SK-N-DZ (cell line): ENCODE measurements around the gene C19orf33. TPM values are rescaled to one million over a fixed set of nuclear protein-coding genes. Genes with fewer than 3 reads are reported as not detected.
"Not testable (repeated sequence)": the region's sequence is repeated elsewhere in the genome, so short reads cannot be mapped to it uniquely, and the experiment has no call there.

Experiments used
- DNase-seq: peaks from one replicate; pipeline ENCODE4 v3.0.0-alpha.2; 2015; ENCODE audit warnings: low spot score
- polyA plus RNA-seq, 2 experiments: library from polyadenylated mRNA; depleted of rRNA; stranded (reverse); fragments of >200 nt; gene quantifications; 2 replicates each; pipeline ENCODE4 v1.2.3, GENCODE V29; 2014

C19orf33 gene
- polyA plus RNA-seq (2014; cell fraction: cytosol; rRNA removed), result not detected in 2 replicates
- polyA plus RNA-seq (2014; cell fraction: nucleus; rRNA removed), result not detected in 2 replicates

DNA sequence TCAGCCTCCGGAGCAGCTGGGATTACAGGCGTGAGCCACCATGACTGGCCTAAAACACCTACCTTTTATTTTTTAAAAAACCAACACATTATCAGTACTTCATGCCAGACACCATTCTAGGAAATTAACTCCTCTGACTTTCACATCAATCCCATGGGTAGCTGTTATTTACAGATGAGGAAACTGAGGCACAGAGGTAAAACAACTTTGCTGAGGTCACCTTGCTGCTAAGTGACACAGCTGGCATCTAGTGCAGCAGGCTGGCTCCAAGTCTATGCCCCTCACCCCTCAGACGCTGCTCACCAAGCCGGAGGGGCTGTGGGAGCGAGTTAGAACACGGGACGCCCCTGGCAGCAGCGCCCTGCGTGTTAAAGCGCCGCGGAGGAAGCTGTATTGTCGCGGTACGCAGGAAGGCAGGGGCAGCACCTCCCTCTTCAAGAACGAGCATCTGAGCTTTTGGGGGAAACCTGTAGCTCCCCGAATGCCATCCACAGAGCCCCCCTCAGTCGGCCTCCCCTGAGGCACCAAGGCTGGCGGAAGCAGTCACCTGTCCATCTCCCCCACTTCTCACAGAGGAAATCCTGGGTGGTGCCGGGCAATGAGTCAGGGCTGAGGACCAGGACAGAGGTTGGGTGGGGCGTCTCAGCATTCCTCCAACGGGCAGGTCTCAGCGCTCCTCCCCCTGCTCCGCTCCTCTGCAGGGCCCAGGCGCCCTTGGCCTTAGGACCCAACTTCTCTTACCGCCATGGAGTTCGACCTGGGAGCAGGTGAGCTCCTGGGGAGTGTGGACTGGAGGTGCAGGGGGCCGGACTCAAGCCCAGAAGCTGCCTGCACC, at the start of gene C19orf33:
Gene C19orf33, plus strand, starts transcription at position 735 of the 835 bp plus-strand sequence. Its CDS starts 11 bp downstream, at position 746.
- no peak for DNase-seq

DNA sequence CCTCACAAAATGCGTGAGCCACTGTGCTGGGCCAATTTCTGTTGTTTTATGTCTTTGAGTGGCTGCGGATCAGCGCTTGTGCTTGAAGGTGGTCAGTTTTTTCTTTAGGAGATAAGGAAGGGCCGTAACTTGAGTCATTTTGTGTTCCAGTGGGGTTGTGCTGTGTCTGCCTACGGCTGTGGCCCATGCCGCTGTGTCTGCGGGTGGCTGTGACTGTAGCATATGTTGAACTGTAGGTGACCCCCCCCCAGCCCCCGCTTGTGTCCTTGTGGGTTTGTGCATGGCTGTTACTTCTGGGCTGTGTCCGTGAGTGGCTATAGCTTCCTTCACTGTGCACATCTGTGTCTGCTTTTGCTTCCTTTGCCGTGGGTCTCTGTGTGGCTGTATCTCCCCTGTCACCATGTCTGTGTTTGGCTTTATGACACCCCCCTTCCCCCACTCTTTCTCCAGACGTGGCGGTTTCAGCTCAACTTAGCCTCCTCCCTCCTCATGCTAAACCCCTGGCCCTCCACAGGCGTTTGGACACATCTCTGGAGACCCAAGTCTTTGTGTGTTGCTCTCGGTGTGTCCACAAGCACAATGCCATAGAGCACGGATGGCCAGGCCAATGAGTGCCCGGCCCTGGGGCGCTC, 48.6 kb upstream of the C19orf33 start:
- peak; percentile 39 for DNase-seq

GRCh38 chr19:38261942-38262341, 42.1 kb upstream of the C19orf33 start:
- not testable (repeated sequence) for DNase-seq

- no peak for DNase-seq
These were observed 41.3 kb upstream of the C19orf33 start for GRCh38 chr19:38262585-38263268.

- DNase-seq, result no peak
These were observed 40.2 kb upstream of the C19orf33 start for GRCh38 chr19:38263689-38264485.

DNA sequence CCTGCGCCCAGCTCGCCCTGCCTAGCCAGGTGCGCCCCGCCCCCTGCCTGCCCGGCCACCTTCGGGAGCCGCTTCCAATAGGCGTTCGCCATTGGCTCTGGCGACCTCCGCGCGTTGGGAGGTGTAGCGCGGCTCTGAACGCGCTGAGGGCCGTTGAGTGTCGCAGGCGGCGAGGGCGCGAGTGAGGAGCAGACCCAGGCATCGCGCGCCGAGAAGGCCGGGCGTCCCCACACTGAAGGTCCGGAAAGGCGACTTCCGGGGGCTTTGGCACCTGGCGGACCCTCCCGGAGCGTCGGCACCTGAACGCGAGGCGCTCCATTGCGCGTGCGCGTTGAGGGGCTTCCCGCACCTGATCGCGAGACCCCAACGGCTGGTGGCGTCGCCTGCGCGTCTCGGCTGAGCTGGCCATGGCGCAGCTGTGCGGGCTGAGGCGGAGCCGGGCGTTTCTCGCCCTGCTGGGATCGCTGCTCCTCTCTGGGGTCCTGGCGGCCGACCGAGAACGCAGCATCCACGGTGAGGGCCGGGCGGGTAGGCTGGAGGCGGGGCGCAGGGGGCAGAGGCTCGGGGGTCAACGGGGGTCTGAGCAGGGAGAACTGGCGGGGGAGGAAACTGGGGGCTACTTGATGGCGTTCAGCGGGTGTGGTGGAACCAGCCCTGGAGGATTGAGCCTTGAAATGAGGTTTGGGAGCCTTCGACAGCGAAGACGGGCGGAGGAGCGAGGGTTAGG, 39.4 kb upstream of the C19orf33 start, which contains the start of gene SPINT2:
Gene SPINT2, plus strand, starts transcription at position 88 of the 727 bp plus-strand sequence. Its CDS starts 320 bp downstream, at position 408.
- peak; percentile 36 for DNase-seq

DNA sequence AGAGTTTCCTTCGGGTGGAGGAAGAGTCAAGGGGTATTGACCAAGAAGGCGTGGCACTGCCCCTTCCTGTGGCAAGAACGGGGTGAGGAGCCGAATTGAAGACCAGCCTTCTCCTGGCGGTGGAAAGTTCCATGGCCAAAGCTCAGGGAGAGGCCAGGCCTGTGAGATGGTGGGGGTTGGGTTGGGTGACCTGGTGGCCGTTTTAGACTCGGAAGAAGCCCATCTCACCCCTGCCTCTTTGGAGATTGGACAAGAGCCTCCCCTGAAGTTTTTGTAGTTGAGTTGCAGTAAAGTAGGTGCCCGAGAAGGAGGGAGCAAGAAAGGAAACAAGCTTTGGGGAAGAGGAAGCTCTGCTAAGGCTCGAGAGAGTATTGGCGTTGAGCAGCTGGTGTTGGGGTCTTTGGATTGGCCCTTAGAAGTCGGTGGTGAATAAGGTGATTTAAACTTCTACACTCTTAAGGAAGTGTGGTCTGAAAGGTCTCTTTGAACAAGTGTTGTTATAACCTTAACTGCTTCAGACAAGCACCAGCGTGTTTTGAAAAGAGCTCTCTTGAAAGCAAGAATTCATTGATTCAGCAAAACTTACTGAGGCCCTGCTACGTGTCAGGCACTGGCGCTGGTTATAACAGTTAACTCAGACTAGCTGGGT, 38.7 kb upstream of the C19orf33 start:
- DNase-seq, result no peak

GRCh38 chr19:38265921-38266429, 38.1 kb upstream of the C19orf33 start:
- no peak for DNase-seq

GRCh38 chr19:38266981-38267597, 37.0 kb upstream of the C19orf33 start:
- no peak for DNase-seq

- DNase-seq, result no peak
These were observed 36.1 kb upstream of the C19orf33 start for GRCh38 chr19:38267761-38268483.

GRCh38 chr19:38268539-38268938, 35.5 kb upstream of the C19orf33 start:
- DNase-seq, result no peak

DNA sequence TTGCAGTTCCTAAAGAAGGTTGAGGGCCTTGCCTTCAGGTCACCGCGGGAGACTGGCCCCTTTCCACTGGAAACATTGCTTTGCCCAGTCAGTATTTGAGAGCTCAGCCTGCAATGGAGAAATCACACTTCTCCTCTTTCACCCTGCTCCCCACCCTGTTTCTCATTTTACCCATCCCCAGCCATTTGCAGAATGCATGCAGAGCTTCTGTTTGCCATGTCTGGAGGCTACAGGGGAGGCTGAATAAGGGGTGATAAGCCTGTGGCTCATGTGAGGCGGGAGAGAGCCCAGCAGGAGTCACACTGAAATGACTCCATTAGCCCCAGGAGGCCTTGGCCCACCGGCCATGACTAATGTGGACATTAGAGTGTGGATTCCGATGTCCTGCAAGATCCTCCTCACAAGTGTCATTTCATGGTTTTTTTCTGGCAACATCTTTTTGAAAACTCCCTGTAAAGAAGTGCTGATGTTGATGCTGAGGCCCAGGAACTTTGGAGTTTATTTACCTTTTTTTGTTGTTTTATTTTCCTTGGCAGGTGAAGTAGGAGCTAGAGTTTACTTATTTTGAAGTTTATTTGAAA, 33.4 kb upstream of the C19orf33 start:
- no peak for DNase-seq

DNA sequence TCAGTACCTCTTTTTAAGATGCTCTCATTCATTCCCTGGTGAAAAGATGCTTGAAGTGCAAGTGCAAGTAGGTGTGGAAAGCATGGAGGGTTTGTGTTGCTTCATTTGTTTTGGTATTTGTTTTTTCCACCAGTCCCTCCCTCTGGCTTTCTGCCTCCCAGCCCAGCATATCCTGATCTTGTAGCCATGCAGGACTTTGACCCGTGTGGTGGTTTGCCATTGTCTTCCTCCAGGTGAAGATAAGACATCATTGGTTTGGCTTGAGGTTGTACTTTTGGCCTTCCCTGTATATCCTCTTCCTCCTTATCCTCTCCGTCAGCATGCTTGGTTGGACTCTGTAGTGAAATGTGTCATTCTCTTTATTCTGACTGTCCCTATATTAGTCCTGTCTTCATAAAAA, 30.6 kb upstream of the C19orf33 start:
- no peak for DNase-seq

- no peak for DNase-seq
These were observed 29.3 kb upstream of the C19orf33 start for GRCh38 chr19:38274739-38275138.

GRCh38 chr19:38276942-38277517, 27.0 kb upstream of the C19orf33 start:
- no peak for DNase-seq

GRCh38 chr19:38277549-38277948, 26.5 kb upstream of the C19orf33 start:
- no peak for DNase-seq

DNA sequence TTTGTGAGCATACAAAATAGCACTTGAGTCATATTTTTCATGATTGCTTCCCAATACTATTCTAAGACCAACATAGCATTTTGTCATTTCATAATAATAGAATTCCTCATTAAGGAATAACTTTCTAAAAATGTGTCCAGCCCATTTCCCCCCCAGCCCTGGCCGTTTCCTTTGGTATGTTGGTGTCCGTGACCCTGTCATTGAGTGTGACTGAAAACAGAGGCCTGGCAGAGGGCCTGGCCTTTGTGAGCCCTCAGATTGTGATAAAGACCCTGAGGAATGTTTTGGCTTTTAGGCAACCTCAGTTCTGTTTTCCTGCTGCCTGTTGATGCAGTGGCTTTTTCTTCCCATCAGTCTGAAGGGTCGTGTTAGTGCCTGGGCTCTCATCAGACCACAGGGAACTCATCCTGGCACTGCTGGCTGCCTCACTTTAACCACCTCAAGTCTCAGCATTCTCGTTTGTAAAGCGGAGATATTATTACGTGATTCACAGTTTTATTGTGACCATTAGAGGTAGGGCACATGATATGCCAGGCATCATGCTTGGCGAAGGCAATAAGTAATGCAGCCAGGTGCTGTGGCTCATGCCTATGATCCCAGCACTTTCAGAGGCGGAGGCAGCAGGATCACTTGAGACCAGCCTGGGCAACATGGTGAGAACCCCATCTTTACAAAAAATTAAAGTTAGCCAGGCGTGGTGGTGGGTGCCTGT, 25.9 kb upstream of the C19orf33 start:
- no peak for DNase-seq
